Hematopoietic multipotent progenitor cell treated with erythropoietin and hydrocortisone succinate and interleukin-3 and kit ligand, for 4 days (in vitro differentiated cells): ENCODE results near the gene GDI2.
"Not testable (repeated sequence)": the region's sequence is repeated elsewhere in the genome, so short reads cannot be mapped to it uniquely, and the experiment has no call there.

ENCODE experiments used
- DNase-seq: peaks from one replicate; pipeline ENCODE4 v3.0.0-alpha.2; 2015

The GDI2 gene

GRCh38 chr10:5826511-5826910 is 13.3 kb upstream of the GDI2 start:
- DNase-seq: not testable (repeated sequence)

DNA sequence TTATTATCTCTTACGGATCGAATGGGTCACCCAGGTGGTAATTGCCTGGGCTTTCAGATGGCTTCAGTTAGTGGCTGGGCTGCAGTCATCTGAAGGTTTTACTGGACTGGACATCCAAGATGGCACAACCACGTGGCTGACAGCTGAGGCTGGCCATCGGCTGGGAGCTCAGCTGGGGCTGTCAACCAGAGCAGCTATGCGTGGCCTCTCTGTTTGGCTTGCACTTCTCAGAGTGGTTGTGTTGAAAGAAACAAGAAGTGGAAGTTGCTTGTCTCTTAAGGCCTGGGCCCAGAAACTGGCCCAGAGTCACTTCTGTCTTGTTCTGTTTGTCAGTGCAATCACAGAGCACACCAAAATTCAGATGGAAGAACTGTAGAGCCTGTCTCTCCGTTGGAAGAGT is 5.7 kb upstream of the GDI2 start:
- DNase-seq: no peak

- no peak for DNase-seq
Observed at GRCh38 chr10:5818048-5818331, 4.8 kb upstream of the GDI2 start.

- no peak for DNase-seq
Observed at GRCh38 chr10:5817322-5818047, 4.3 kb upstream of the GDI2 start.

DNA sequence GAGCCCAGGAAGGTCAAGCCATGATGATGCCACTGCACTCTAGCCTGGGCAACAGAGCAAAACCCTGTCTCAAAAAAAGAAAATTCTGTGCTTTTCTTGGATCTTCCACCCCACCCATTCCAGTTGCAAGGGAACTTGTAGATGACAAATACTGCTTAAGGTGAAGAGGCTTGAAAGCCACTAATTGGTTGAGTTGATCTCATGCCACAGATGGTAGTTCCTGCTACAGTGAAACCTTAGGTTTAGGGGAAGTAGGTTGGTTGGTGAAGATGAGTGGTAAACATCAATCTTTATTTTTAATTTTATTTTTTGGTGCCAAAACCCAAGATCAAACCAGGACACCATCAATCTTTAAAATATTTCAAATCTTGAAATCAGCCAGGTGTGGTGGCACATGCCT is 2.9 kb upstream of the GDI2 start:
- peak; percentile 38 for DNase-seq

- DNase-seq: peak; percentile 66
Observed at GRCh38 chr10:5814110-5815107, 1.2 kb upstream of the GDI2 start.

DNA sequence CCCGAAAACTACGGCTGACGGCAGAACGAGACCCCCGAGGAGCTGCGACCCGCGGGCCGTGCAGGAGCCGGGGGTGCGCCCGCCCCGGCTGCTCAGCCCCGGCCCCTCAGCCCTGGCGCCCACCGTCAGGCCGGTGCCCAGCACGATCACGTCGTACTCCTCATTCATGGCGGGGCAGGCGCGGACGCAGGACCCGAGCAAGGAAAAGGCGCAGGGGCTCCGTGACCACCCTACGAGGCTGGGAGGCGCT is 218 bp downstream of the GDI2 start:
- no peak for DNase-seq

- peak; percentile 69 for DNase-seq
Observed at GRCh38 chr10:5812283-5813090, 747 bp downstream of the GDI2 start.

DNA sequence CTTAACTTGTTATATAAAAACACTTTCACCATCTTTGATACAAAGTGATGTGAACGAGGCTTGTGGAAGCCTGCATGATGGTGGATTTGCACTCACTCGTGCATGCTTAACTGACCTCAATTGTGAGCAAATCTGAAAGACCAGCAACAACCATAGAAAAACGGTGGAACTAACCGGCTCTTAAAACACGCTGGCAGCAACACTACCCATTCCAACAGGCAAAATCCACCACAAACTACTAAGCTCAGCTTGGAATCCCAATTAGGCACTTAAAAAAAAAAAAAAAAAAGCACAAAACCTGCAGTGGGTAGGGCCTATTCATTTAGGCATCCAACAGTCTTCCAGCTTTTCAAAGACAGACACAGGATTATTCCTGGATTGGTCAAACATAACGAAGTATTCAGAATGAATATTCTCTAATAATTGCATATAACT is 1.8 kb downstream of the GDI2 start:
- DNase-seq: peak; percentile 27

GRCh38 chr10:5810225-5810624 is 3.0 kb downstream of the GDI2 start:
- no peak for DNase-seq

DNA sequence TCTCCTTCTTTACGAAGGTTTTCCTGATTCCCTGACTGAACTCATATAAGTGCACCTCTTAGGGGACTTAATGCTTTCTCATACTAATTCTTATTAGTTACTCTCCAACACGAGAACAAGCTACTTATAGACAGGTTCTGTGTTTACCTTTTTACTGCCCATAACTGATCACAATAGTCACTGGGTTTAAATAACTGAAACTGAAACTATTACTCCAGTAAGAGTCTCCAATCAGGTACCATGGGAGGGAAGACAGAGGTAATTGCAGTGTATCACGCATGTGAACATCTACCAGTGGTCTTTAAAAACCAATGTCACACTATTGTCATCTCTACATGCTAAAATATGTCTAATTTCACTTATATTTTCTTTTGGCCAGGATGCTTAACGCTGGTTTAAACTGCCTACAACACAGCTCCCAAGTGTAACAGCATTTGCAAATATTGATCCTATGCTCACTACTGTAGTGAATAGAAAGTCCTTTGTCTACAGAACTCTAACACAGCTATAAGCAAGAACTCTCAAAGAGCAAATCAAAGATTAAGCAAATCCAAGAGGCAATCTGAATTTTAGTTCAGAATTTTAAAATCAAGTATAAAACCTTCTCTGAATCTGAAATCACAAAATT is 3.6 kb downstream of the GDI2 start:
- no peak for DNase-seq

DNA sequence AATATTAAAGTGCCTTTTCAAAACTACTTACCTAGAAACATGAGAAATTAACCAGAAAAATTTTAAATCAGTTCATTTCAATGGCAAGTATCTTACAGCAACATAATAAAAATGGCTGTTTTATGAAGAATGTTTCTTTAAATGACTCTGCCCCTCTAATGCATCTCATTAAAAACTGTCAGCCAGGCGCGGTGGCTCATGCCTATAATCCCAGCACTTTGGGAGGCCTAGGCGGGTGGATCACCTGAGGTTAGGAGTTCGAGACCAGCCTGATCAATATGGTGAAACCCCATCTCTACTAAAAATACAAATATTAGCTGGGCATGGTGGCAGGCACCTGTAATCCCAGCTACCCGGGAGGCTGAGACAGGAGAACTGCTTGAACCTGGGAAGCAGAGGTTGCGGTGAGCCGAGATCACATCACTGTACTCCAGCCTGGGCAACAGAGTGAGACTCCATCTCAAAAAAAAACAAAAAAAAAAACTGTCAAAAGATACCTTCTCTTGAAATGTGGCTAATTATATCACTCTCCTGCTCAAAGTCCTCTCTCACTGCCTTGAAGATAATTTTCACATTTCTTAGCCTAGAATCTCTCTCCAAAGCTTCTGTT is 4.3 kb downstream of the GDI2 start:
- not testable (repeated sequence) for DNase-seq

GRCh38 chr10:5806745-5807144 is 6.5 kb downstream of the GDI2 start:
- no peak for DNase-seq

GRCh38 chr10:5805711-5806110 is 7.5 kb downstream of the GDI2 start:
- peak; percentile 18 for DNase-seq

DNA sequence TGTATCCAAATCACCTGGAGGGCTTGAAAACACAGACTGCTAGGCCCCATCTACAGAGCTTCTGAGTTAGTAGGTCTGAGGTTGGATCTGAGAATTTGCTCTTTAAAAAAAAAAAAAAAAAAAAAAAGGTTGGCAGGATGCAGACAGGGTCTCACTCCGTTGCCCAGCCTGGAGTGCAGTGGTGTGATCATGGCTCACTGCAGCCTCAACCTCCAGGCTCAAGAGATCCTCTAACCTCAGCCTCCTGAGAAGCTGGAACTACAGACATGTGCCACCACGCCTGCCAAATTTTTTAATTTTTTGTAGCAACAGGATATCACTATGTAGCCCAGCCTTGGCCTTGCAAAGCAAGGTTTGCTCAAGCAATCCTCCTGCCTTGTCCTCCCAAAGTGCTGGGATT is 8.0 kb downstream of the GDI2 start:
- no peak for DNase-seq

- DNase-seq: no peak
Observed at GRCh38 chr10:5804386-5804785, 8.8 kb downstream of the GDI2 start.

DNA sequence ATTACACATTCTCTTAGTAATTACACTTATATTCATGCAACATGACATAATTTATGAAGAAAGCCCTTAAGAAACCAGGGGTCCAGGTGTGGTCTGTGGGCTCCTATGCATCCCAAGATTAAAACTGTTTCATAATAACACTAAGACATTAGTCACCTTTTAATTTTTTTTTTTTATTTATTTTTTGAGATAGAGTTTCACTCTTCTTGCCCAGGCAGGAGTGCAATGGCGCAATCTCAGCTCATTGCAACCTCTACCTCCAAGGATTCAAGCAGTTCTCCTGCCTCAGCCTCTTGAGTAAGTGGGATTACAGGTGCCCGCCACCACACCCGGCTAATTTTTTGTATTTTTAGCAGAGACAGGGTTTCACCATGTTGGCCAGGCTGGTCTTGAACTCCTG is 12.5 kb downstream of the GDI2 start:
- DNase-seq: no peak

GRCh38 chr10:5794236-5794635 is 19.0 kb downstream of the GDI2 start:
- DNase-seq: no peak

- DNase-seq: no peak
Observed at GRCh38 chr10:5789626-5790025, 23.6 kb downstream of the GDI2 start.

DNA sequence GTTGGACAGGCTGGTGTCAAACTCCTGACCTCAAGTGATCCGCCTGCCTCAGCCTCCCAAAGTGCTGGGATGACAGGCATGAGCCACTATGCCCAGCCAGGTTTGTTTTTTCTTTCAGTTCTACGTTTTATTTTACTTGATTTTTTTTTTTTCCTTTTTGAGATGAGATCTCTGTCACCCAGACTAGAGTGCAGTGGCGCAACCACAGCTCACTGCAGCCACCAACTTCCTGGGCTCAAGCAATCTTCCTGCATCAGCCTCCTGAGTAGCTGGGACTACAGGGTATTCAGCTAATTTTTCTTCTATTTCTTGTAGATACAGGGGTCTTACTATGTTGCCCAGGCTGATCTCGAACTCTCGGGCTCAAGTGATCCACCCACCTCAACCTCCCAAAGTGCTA is 24.3 kb downstream of the GDI2 start:
- DNase-seq: no peak

- no peak for DNase-seq
Observed at GRCh38 chr10:5783300-5783699, 29.9 kb downstream of the GDI2 start.

GRCh38 chr10:5782174-5782573 is 31.1 kb downstream of the GDI2 start:
- no peak for DNase-seq

DNA sequence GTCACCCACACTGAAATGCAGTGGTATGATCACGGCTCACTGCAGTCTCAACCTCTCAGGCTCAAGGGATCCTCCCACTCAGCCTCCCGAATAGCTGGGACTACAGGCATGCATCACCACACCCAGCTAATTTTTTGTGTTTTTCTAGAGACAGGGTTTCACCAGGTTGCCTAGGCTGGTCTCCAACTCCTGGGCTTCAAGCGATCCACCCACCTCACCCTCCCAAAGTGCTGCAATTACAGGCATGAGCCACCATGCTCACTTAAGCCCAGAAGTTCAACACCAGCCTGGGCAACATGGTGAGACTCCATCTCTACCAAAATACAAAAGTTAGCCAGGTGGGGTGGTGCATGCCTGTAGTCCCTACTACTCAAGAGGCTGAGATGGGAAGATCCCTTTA is 33.5 kb downstream of the GDI2 start:
- no peak for DNase-seq
